ENCODE data around the gene PUS10.

DNA sequence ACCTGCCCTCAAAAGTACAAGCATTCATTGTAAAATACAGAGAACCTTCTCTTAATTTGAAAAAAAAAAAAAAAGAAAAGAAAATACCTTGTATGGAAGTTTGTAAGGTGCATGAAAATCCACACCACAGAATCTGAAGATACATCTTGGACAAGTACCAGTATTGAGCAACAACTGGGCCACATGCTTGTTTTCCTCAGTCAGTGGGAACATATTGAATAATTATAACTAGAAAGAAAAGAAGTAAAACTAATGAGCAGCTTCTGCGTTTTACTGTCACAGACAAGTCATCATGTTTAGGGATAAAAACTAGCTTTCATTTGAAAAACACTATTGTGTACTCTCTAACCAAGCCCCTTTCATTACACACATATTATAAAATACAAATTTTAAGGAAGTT is 6.4 kb downstream of the PUS10 start:
- TF ChIP-seq ZNF274 (IDR thresholded peaks at IDR 0.05; ENCODE audit: low read depth, low read length) (no peak), SUZ12 (IDR thresholded peaks at IDR 0.05; ENCODE audit: extremely low read depth, insufficient read depth, insufficient read length) (no peak), YY1 (IDR thresholded peaks at IDR 0.05; ENCODE audit: insufficient read depth, insufficient read length) (no peak)

Data from NT2/D1 (cell line).